IMR-90 (cell line): ENCODE measurements around the gene ZNF738. TPM values are rescaled to one million over a fixed set of nuclear protein-coding genes. Genes with fewer than 3 reads are reported as not detected.
A peak's percentile ranks its signal among the peaks of the same experiment; 100 is the strongest.

Experiments used
- ATAC-seq: fragments of 200-7000 bp; cut with Tn5 transposase; 2 replicates; pipeline ENCODE4 v1.9.1; 2020; ENCODE audit warnings: low read depth, mild to moderate bottlenecking, moderate library complexity
- BruUV-seq: library from RNA; stranded (reverse); fragments of 400-500 nt; replicated peaks from 2 replicates; lab custom pipeline; 2021; lab: Mats Ljungman, UMichigan
- CTCF ChIA-PET: fragments of 300-600 bp; formaldehyde crosslinking; extraction: SDS; loops from one replicate; lab custom pipeline; 2021; ENCODE audit warnings: antibody characterized with exemption; lab: Yijun Ruan, JAX
- POLR2A ChIA-PET: fragments of 300-600 bp; sonication (Branson Sonifier 250); formaldehyde crosslinking; loops from one replicate; lab custom pipeline; 2022; ENCODE audit warnings: antibody characterized with exemption; ENCODE audit not compliant: unreplicated experiment; lab: Charles Lee
- DNase-seq: peaks from one replicate; pipeline ENCODE4 v3.0.0; 2013
- H2AFZ ChIP-seq: replicated peaks from 2 replicates; pipeline ENCODE3; 2013; ENCODE audit warnings: low read length, mild to moderate bottlenecking; ENCODE audit not compliant: poor library complexity
- H2AK5ac ChIP-seq: 2 replicates; pipeline ENCODE4 v1.6.1; 2013; ENCODE audit warnings: low read depth, low read length, inconsistent platforms
- H2AK9ac ChIP-seq: replicated peaks from 2 replicates; pipeline ENCODE3; 2013; ENCODE audit warnings: mild to moderate bottlenecking, low read depth, low read length, moderate library complexity; ENCODE audit not compliant: poor library complexity
- H2BK120ac ChIP-seq: 2 replicates; pipeline ENCODE4 v1.6.1; 2013; ENCODE audit warnings: low read depth, low read length, inconsistent platforms
- H2BK15ac ChIP-seq: 3 replicates; pipeline ENCODE4 v1.6.1; 2013; ENCODE audit warnings: low read depth, low read length, inconsistent platforms
- H2BK20ac ChIP-seq: 2 replicates; pipeline ENCODE4 v1.6.1; 2013; ENCODE audit warnings: low read depth, mild to moderate bottlenecking, inconsistent platforms, low read length, moderate library complexity
- H2BK5ac ChIP-seq: 2 replicates; pipeline ENCODE4 v1.6.1; 2013; ENCODE audit warnings: mild to moderate bottlenecking, low read depth, low read length, inconsistent platforms; ENCODE audit not compliant: poor library complexity, severe bottlenecking
- H3K14ac ChIP-seq: replicated peaks from 2 replicates; pipeline ENCODE4 v1.6.1; 2013; ENCODE audit warnings: low read depth, low read length, inconsistent platforms
- H3K18ac ChIP-seq: 2 replicates; pipeline ENCODE4 v1.6.1; 2013; ENCODE audit warnings: low read depth, low read length, control low read depth
- H3K23ac ChIP-seq: 2 replicates; pipeline ENCODE4 v1.6.1; 2013; ENCODE audit warnings: low read depth, low read length, inconsistent platforms
- H3K27ac ChIP-seq: 2 replicates; pipeline ENCODE4 v1.5.1; 2013; ENCODE audit warnings: mild to moderate bottlenecking, control low read depth, low read length; ENCODE audit not compliant: insufficient read depth
- H3K27me3 ChIP-seq: 2 replicates; pipeline ENCODE4 v1.6.1; 2013; ENCODE audit warnings: low read length; ENCODE audit not compliant: control insufficient read depth, insufficient read depth
- H3K36me3 ChIP-seq: 2 replicates; pipeline ENCODE4 v1.6.1; 2013; ENCODE audit warnings: low read length, mixed read lengths; ENCODE audit not compliant: control insufficient read depth, insufficient read depth
- H3K4ac ChIP-seq: 2 replicates; pipeline ENCODE4 v1.6.1; 2013; ENCODE audit warnings: low read depth, low read length, inconsistent platforms
- H3K4me1 ChIP-seq: 2 replicates; pipeline ENCODE4 v1.6.1; 2013; ENCODE audit warnings: low read length, mixed read lengths; ENCODE audit not compliant: control insufficient read depth, insufficient read depth
- H3K4me2 ChIP-seq: 2 replicates; pipeline ENCODE4 v1.6.1; 2013; ENCODE audit warnings: low read depth, mild to moderate bottlenecking, control low read depth, low read length, moderate library complexity
- H3K4me3 ChIP-seq: 2 replicates; pipeline ENCODE4 v1.5.1; 2013; ENCODE audit warnings: low read depth, mild to moderate bottlenecking, control low read depth, low read length, moderate library complexity; ENCODE audit not compliant: insufficient read depth
- H3K56ac ChIP-seq: 2 replicates; pipeline ENCODE4 v1.6.1; 2013; ENCODE audit warnings: low read length, inconsistent platforms; ENCODE audit not compliant: insufficient read depth; ENCODE audit errors: extremely low read depth
- H3K79me1 ChIP-seq, 2 experiments: 2 replicates each; pipeline ENCODE4 v1.6.1; 2013; ENCODE audit warnings: low read length in 2 of 2, inconsistent platforms in 1 of 2, low read depth in 1 of 2
- H3K9ac ChIP-seq: 2 replicates; pipeline ENCODE4 v1.6.1; 2013; ENCODE audit warnings: low read depth, low read length, control low read depth
- H3K9me1 ChIP-seq: 2 replicates; pipeline ENCODE4 v1.6.1; 2013; ENCODE audit warnings: low read length, inconsistent platforms; ENCODE audit not compliant: insufficient read depth
- H3K9me3 ChIP-seq: 2 replicates; pipeline ENCODE4 v1.6.1; 2013; ENCODE audit warnings: low read length; ENCODE audit not compliant: control insufficient read depth, insufficient read depth
- H4K20me1 ChIP-seq: 2 replicates; pipeline ENCODE4 v1.6.1; 2013; ENCODE audit warnings: low read length, inconsistent platforms; ENCODE audit not compliant: insufficient read depth
- H4K5ac ChIP-seq: 2 replicates; pipeline ENCODE4 v1.6.1; 2013; ENCODE audit warnings: mild to moderate bottlenecking, low read depth, low read length, control low read depth
- H4K8ac ChIP-seq, 2 experiments: 2 replicates each; pipeline ENCODE4 v1.6.1; 2013; ENCODE audit warnings: low read depth in 2 of 2, low read length in 2 of 2, control low read depth in 1 of 2, inconsistent platforms in 1 of 2
- H4K91ac ChIP-seq: 2 replicates; pipeline ENCODE4 v1.6.1; 2013; ENCODE audit warnings: low read depth, low read length, inconsistent platforms; ENCODE audit not compliant: insufficient read depth
- BHLHE40 ChIP-seq: fragments of 150-350 bp; IDR thresholded peaks from 2 replicates; pipeline ENCODE4 v1.6.1; 2016; ENCODE audit warnings: mild to moderate bottlenecking, low read depth, low read length
- CHD1 ChIP-seq: IDR thresholded peaks from 2 replicates; pipeline ENCODE4 v1.6.1; 2012; ENCODE audit warnings: low read depth, low read length, improper control_type of control experiment
- FOS ChIP-seq: fragments of 150-350 bp; IDR thresholded peaks from 2 replicates; pipeline ENCODE4 v1.6.1; 2016; ENCODE audit warnings: low read depth, low read length
- MXI1 ChIP-seq: IDR thresholded peaks from 2 replicates; pipeline ENCODE4 v1.6.1; 2012; ENCODE audit warnings: low read depth, mild to moderate bottlenecking, low read length, moderate library complexity, borderline replicate concordance
- NFE2L2 ChIP-seq: fragments of 150-350 bp; IDR thresholded peaks from 2 replicates; pipeline ENCODE4 v1.6.1; 2016; ENCODE audit warnings: low read depth, mild to moderate bottlenecking, low read length
- RCOR1 ChIP-seq: IDR thresholded peaks from 2 replicates; pipeline ENCODE4 v1.6.1; 2012; ENCODE audit warnings: mild to moderate bottlenecking, low read length, improper control_type of control experiment; ENCODE audit not compliant: insufficient replicate concordance
- RFX5 ChIP-seq: IDR thresholded peaks from 2 replicates; pipeline ENCODE4 v1.8.0; 2012; ENCODE audit warnings: low read depth, mild to moderate bottlenecking, low read length, moderate library complexity
- WGBS, 2 experiments: methylation state at CpG; one replicate each; pipeline versions ENCODE4 v1.1.5 to v1.1.7; 2013; ENCODE audit warnings: missing lambda C conversion rate in 2 of 2; ENCODE audit not compliant: insufficient read length in 1 of 2; ENCODE audit errors: extremely low coverage in 2 of 2; 5-methylcytosine and 5-hydroxymethylcytosine counted together
- dilution Hi-C: fragments of 300-500 bp; cut with HindIII; formaldehyde crosslinking; loops from one replicate; pipeline ENCODE4 v1.14.3; 2018; ENCODE audit warnings: low sequenced_read_pairs; ENCODE audit not compliant: unreplicated experiment
- in situ Hi-C: fragments of 300-500 bp; cut with MboI; formaldehyde crosslinking; loops from 3 replicates; pipeline ENCODE4 v1.14.3; 2019; ENCODE audit warnings: low sequenced_read_pairs, inconsistent platforms, mixed read lengths
- intact Hi-C: fragments of 100-400 bp; cut with micrococcal nuclease; formaldehyde crosslinking; loops from 2 replicates; pipeline ENCODE4 v1.10.0; 2022
- polyA plus RNA-seq, 3 experiments: library from polyadenylated mRNA; depleted of rRNA; stranded (reverse); fragments of >200 nt; gene quantifications; 2 replicates each; pipeline ENCODE4 v1.2.3, GENCODE V29; 2012; ENCODE audit warnings: low replicate concordance in 1 of 3
- total RNA-seq: library from RNA; depleted of rRNA; stranded (reverse); fragments of >200 nt; gene quantifications from 2 replicates; pipeline ENCODE4 v1.2.3, GENCODE V29; 2012
- TF ChIP-seq, protein P1 (sequence below): fragments of 150-350 bp; IDR thresholded peaks from 2 replicates; pipeline ENCODE4 v1.6.1; 2016; ENCODE audit warnings: low read depth, mild to moderate bottlenecking, low read length, moderate library complexity, borderline replicate concordance

ZNF738 gene
- total and polyA plus RNA-seq, 2 of the 4 experiments (the other 2 are of a cell fraction): 2.7 to 7.3 TPM

- Histone ChIP-seq H3K4me2 (no peak overlapping the region), H4K5ac (no peak overlapping the region), H4K91ac (no peak overlapping the region), H4K20me1 (no peaks in the 10 kb centered on the region), H3K14ac (no peak overlapping the region), H2AK9ac (no peak overlapping the region), H2BK120ac (no peak overlapping the region), H3K27ac (no peak overlapping the region), H3K4me1 (no peaks in the 10 kb centered on the region; the same call in 1 of the 2 replicates), H2BK5ac (no peak overlapping the region), H2AK5ac (no peak overlapping the region), H3K27me3 (no peaks in the 10 kb centered on the region), H3K4ac (no peak overlapping the region), H3K18ac (no peak overlapping the region), H3K9me3 (peaks cover 6% of the 10 kb centered on the region; the same call in 1 of the 2 replicates), H3K9ac (no peak overlapping the region), H2BK15ac (no peak overlapping the region), H3K56ac (no peak overlapping the region), H3K4me3 (no peak overlapping the region), H4K8ac (no peak overlapping the region), H2AFZ (no peak overlapping the region), H2BK20ac (no peak overlapping the region), H3K9me1 (no peaks in the 10 kb centered on the region), H3K36me3 (peaks cover 10% of the 10 kb centered on the region; the same call in 1 of the 2 replicates), H3K23ac (no peak overlapping the region), H3K79me1 (peaks cover 9 to 18% of the 10 kb centered on the region in 2 experiments)
- POLR2A ChIA-PET: no interaction called here
- TF ChIP-seq NFE2L2 (no peak), RCOR1 (no peak), FOS (no peak), BHLHE40 (no peak), MXI1 (no peak), CHD1 (no peak), RFX5 (no peak)
- TF ChIP-seq, protein P1, sequence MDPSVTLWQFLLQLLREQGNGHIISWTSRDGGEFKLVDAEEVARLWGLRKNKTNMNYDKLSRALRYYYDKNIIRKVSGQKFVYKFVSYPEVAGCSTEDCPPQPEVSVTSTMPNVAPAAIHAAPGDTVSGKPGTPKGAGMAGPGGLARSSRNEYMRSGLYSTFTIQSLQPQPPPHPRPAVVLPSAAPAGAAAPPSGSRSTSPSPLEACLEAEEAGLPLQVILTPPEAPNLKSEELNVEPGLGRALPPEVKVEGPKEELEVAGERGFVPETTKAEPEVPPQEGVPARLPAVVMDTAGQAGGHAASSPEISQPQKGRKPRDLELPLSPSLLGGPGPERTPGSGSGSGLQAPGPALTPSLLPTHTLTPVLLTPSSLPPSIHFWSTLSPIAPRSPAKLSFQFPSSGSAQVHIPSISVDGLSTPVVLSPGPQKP: no peak
- 100% methylated on average over 1 of the region's 5 CpGs; no CpG with 5 or more reads in 1 of the 2 experiments for WGBS, 2 experiments
- CTCF ChIA-PET: no interaction called here
- intact Hi-C loops: no loop called here
- BruUV-seq: no TSS peak
- DNase-seq: peak; percentile 1
- no peak for ATAC-seq
- dilution Hi-C loops: no loop called here
- in situ Hi-C loops: no loop called here
Observed at GRCh38 chr19:21398851-21399250, 40.1 kb downstream of the ZNF738 start.
